ENCODE results near the gene TAPBP.
A peak's percentile ranks its signal among the peaks of the same experiment; 100 is the strongest.
"Not testable (repeated sequence)": the region's sequence is repeated elsewhere in the genome, so short reads cannot be mapped to it uniquely, and the experiment has no call there.

TAPBP gene

DNA sequence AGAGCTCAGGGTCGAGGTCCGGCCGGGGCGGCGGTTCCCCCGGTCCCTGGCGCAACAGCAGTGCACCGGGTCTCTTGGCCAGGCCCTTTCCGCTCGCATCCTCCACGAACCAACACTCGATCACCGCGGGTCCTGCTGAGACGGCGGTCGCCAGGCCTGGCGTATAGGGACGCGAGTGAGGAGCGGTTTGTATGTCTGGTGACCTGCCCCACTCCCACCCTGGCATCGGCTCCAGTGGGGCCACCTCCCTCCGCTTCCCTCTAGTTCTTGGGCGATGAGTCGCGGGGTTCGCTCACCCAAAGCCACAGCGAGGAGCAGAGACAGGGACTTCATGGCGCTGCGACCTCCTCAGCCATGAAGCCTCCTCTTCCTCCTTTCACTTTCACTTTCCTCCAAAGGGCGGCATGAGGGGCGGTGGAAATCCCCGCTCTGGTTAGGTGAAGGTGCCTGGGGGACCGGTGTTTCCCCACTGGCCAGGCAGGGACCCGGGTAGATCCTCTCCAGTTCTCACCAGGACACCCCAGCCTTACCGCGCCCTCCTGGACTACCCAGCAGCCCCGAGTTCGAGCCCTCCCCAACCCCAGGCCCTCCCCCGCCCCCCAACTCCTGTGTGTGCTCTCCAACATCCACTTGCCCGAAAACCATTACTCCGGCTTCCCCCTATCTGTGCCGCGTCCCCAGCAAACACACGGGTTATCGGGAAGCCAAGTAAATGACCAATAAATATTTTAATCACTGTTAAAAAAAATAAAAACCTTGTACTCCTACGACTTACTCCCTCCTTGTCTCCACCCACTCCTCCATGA, at the start of gene TAPBP:
TSS of gene TAPBP (minus strand) at position 370 of the 806 bp plus-strand sequence. CDS start at position 333, 37 bp downstream.
- peak; percentile 62 for DNase-seq (ENCODE audit: low spot score)

DNA sequence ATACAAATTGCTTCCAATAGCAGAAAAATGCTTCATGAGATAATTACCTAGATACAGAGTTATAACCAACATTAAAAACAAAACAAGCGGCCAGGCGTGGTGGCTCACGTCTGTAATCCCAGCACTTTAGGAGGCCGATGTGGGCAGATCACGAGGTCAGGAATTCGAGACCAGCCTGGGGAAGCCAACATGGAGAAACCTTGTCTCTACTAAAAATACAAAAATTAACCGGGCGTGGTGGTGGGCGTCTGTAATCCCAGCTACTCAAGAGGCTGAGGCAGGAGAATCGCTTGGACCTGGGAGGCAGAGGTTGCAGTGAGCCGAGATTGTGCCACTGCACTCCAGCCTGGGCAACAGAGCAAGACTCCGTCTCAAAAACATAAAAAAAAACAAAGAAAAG, 49.6 kb upstream of the TAPBP start:
- DNase-seq (ENCODE audit: low spot score), result not testable (repeated sequence)

- no peak for DNase-seq (ENCODE audit: low spot score)
Observed at GRCh38 chr6:33359331-33359730, 45.5 kb upstream of the TAPBP start.

- DNase-seq (ENCODE audit: low spot score), result not testable (repeated sequence)
Observed at GRCh38 chr6:33357160-33357871, 43.4 kb upstream of the TAPBP start.

DNA sequence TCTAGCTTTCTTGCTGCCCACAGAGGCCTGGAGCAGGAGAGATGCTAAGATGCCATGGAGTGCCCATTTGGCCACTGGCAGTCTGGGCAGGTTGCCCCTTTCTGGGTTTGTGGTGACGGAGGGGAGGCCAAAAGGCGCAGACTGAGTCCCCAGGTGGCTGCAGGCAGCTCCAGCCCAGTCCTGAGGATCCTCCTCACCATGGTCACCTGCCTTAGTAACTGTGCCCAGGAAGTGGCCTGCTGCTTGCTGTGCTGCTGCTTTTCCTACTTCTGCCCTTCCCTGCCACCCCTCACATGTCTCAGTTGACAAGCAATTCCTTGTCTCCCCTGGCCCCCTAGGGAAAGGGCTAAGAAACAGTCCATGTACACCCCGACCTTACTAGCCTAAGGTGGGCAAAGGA, 42.4 kb upstream of the TAPBP start:
- DNase-seq (ENCODE audit: low spot score), result no peak

DNA sequence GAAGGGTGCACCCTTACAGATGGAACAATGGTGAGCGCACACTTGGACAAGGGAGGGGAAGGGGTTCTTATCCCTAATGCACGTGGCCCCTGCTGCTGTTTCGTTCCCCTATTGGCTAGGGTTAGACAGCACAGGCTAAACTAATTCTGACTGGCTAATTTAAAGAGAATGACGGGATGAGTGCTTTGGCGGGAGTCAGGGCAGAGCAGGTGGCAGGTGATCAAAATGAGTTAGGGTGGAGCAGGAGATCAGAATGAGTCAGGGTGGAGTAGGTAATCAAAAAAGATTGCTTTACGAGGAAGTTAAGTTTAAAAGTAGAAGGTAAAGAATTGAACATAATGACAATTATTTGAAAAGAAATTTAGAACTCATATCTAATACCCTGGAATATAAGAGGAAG, 42.0 kb upstream of the TAPBP start:
- not testable (repeated sequence) for DNase-seq (ENCODE audit: low spot score)

GRCh38 chr6:33347816-33348215, 33.9 kb upstream of the TAPBP start:
- no peak for DNase-seq (ENCODE audit: low spot score)

DNA sequence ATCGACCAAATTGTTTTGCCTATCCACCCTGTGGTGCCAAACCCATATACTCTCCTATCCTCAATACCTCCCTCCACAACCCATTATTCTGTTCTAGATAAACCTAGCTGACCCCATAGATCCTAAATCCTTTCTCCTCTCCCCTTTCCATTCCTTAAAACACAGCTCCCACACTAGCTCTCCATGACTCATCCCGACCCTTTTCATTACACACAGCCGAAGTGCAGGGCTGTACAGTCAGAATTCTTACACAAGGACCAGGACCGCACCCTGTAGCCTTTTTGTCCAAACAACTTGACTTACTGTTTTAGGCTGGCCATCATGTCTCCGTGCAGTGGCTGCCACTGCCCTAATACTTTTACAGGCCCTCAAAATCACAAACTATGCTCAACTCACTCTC, 33.1 kb upstream of the TAPBP start:
- DNase-seq (ENCODE audit: low spot score), result not testable (repeated sequence)

- peak; percentile 80 for DNase-seq (ENCODE audit: low spot score)
Observed at GRCh38 chr6:33344701-33345697, 31.1 kb upstream of the TAPBP start.

DNA sequence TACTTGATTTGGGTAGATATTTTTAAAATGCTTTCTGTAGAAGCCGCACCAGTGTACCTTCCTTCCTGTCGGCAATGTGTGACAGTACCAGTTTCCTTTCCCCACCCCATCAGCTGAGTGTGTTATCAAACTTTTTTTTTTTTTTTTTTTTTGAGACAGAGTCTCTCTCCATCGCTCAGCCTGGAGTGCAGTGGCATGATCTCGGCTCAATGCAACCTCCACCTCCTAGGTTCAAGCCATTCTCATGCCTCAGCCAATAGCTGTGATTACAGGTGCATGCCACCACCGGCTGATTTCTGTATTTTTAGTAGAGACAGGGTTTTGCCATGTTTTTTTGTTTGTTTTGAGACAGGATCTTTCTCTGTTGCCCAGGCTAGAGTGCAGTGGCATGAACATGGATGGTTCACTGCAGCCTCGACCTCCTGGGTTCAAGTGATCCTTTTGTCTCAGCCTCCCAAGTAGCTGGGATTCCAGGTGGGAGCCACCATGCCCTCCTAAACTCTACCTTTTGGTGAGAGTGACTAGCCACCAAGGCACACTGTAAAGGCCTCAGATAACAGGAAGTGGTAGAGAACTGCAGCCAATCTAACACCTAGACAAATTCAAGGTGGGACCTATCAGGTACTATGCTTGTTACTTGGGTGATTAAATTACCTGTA, 30.2 kb upstream of the TAPBP start:
- DNase-seq (ENCODE audit: low spot score), result no peak

DNA sequence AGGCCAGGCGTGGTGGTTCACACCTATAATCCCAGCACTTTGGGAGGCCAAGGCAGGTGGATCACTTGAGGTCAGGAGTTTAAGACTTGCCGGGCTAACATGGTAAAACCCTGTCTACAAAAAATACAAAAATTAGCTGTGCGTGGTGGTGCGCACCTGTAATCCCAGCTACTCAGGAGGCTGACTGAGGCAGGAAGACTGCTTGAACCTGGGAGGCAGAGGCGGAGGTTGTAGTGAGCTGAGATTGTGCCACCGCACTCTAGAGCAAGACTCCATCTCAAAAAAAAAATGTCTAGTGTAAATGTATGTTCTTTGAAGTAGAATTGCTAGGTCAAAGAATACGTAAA, 29.7 kb upstream of the TAPBP start:
- DNase-seq (ENCODE audit: low spot score), result not testable (repeated sequence)

DNA sequence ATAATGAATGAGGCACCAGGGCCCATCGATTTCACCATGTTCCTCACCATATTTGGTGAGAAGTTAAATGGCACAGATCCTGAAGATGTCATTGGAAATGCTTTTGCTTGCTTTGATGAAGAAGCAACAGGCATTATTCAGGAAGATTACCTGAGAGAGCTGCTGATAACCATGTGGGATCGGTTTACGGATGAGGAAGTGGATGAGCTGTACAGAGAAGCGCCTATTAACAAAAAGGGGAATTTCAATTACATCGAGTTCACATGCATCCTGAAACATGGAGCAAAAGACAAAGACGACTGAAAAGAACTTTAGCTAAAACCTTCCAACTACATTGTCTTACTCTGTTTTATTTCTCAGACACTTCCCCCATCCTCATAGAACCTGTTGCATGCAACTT, 25.3 kb upstream of the TAPBP start:
- no peak for DNase-seq (ENCODE audit: low spot score)

- no peak for DNase-seq (ENCODE audit: low spot score)
Observed at GRCh38 chr6:33336495-33336894, 22.6 kb upstream of the TAPBP start.

- DNase-seq (ENCODE audit: low spot score), result no peak
Observed at GRCh38 chr6:33335916-33336315, 22.0 kb upstream of the TAPBP start.

DNA sequence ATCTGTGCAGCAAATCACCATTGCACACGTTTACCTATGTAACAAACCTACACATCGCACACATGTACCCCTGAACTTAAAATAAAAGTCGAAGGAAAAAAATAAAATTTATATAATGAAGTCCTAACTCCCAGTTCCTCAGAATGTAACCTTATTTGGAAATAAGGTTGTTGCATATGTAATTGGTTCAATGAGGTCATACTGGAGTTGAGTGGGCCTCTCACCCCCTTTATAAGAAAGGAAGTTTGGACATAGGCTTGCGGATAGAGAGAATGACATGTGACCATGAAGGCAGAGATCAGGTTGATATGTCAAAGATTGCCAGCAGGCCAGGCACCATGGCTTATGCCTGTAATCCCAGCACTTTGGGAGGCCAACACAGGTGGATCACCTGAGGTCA, 19.8 kb upstream of the TAPBP start:
- DNase-seq (ENCODE audit: low spot score), result no peak

- DNase-seq (ENCODE audit: low spot score), result no peak
Observed at GRCh38 chr6:33330736-33331135, 16.9 kb upstream of the TAPBP start.

DNA sequence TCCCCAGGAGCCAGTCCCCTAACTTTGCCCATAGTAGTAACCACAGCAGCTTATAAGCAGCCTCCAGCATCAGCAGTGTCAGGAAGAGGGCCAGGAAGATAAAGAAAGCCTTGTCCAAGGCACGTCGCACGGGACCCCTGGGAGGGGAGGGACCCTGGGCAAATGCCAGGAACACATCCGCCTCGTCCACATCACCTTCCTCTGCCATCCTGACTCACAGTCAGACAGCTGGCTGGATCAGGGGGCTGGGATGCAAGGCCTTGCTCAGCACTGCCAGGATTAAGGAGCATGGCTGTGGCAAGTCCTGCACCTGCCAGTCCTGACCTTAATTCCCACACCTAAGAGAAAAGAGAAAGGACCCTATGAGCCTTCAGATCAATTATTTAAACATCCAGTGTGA, 15.2 kb upstream of the TAPBP start:
- DNase-seq (ENCODE audit: low spot score), result no peak

DNA sequence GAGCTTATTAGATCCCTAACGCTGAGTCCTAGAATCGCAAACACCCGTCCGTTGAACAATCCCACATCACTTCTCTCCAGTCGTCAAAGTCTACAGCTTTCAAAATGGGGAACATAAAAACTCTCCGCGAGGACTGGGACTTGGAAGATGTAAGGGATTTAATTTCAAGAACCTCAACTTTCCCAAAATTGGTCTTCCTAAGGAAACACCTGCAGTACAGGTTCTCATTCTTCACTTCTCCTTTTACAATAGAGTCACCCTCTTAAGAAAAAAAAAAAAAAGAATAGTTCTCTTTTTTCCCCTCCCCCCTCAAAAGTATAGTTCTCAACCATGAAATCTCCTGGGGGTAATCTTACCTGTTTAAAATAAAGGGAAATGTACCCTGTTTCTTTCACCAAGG, 10.2 kb upstream of the TAPBP start:
- DNase-seq (ENCODE audit: low spot score), result no peak

GRCh38 chr6:33323623-33323948, 9.7 kb upstream of the TAPBP start:
- no peak for DNase-seq (ENCODE audit: low spot score)

DNA sequence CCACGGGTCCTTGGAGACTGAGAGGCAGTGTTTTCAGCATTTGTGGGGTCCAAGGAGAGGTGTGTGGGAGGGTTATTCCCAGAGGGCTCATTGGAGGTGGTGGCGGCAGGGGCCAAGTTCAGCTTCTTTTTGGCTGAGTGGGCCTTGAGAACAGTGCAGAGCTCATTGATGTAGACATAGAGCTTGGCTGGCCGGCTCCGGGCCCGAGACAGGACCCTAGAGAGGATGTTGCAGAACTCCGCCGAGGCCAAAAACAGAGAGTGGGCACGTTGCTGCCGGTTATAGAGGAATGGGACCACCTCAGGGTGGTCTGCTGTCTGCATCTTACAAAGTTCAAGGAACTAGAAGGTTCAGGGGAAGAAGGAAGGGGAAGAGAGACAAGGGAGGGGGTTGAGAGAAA, 7.3 kb upstream of the TAPBP start:
- no peak for DNase-seq (ENCODE audit: low spot score)

GRCh38 chr6:33320315-33321181, 6.7 kb upstream of the TAPBP start:
- DNase-seq (ENCODE audit: low spot score), result peak; percentile 78

Data from AG20443 (cell line).